CD4-positive, alpha-beta T cell (primary cell): ENCODE measurements around the gene FAM193B. TPM values are rescaled to one million over a fixed set of nuclear protein-coding genes. Genes with fewer than 3 reads are reported as not detected.

Experiments used
- ATAC-seq: fragments of 200-7000 bp; cut with Tn5 transposase; one replicate; pipeline ENCODE4 v1.10.0; 2022; ENCODE audit warnings: mild to moderate bottlenecking; ENCODE audit not compliant: poor library complexity
- CTCF ChIA-PET: fragments of 350-600 bp; sonication (Branson Sonifier 250); formaldehyde crosslinking; loops from one replicate; lab custom pipeline; 2021; ENCODE audit warnings: antibody characterized with exemption, inconsistent platforms; lab: Charles Lee
- POLR2A ChIA-PET: fragments of 350-600 bp; sonication (Branson Sonifier 250); formaldehyde crosslinking; loops from one replicate; lab custom pipeline; 2021; ENCODE audit warnings: antibody characterized with exemption, inconsistent platforms; lab: Charles Lee
- DNase-seq, 14 experiments: peaks; one replicate each; pipeline ENCODE4 v3.0.0-alpha.2; 2013 to 2020; ENCODE audit warnings: mixed read lengths in 2 of 14
- H3K27ac ChIP-seq, 2 donors: one replicate each; pipeline versions ENCODE4 v1.5.1 to v1.7.0; 2013; ENCODE audit warnings: low read length in 2 of 2, low read depth in 1 of 2, mild to moderate bottlenecking in 1 of 2
- H3K27me3 ChIP-seq, 2 experiments: 1 replicate in 1 of 2; 2 replicates in 1 of 2; pipeline versions ENCODE4 v1.6.1 to v1.7.0; 2013; ENCODE audit warnings: low read length in 2 of 2, control low read depth in 1 of 2, mild to moderate bottlenecking in 1 of 2, moderate library complexity in 1 of 2; ENCODE audit not compliant: insufficient read depth in 2 of 2, control insufficient read depth in 1 of 2
- H3K36me3 ChIP-seq: one replicate; pipeline ENCODE4 v1.6.1; 2013; ENCODE audit warnings: low read length, control low read depth; ENCODE audit not compliant: insufficient read depth
- H3K4me1 ChIP-seq: one replicate; pipeline ENCODE4 v1.6.1; 2013; ENCODE audit warnings: low read length, control low read depth; ENCODE audit not compliant: insufficient read depth
- H3K4me3 ChIP-seq: one replicate; pipeline ENCODE4 v1.5.1; 2013; ENCODE audit warnings: mild to moderate bottlenecking, low read length, moderate library complexity
- H3K9me3 ChIP-seq, 2 experiments: 1 replicate in 1 of 2; 2 replicates in 1 of 2; pipeline versions ENCODE4 v1.6.1 to v1.7.0; 2013; ENCODE audit warnings: low read length in 2 of 2, mild to moderate bottlenecking in 2 of 2, control low read depth in 1 of 2, moderate library complexity in 1 of 2; ENCODE audit not compliant: control insufficient read depth in 1 of 2, insufficient read depth in 1 of 2
- H3K27ac Mint-ChIP-seq: one replicate; pipeline ENCODE4 v1.8.0; 2020; ENCODE audit warnings: mixed read lengths
- H3K27me3 Mint-ChIP-seq: one replicate; pipeline ENCODE4 v1.8.0; 2021; ENCODE audit warnings: mixed read lengths
- H3K36me3 Mint-ChIP-seq: one replicate; pipeline ENCODE4 v1.8.0; 2021; ENCODE audit warnings: low read depth, mixed read lengths
- H3K4me1 Mint-ChIP-seq: one replicate; pipeline ENCODE4 v1.8.0; 2021; ENCODE audit warnings: low read depth, mixed read lengths
- H3K4me3 Mint-ChIP-seq: one replicate; pipeline ENCODE4 v1.8.0; 2020; ENCODE audit warnings: mild to moderate bottlenecking, mixed read lengths
- H3K9me3 Mint-ChIP-seq: one replicate; pipeline ENCODE4 v1.8.0; 2020; ENCODE audit warnings: mixed read lengths
- CTCF ChIP-seq: fragments of 200-600 bp; IDR thresholded peaks from one replicate; pipeline ENCODE4 v1.8.0; 2022; ENCODE audit warnings: antibody characterized with exemption, mild to moderate bottlenecking
- intact Hi-C, 2 experiments: fragments of 100-400 bp; cut with DNase I in 1 of 2; cut with micrococcal nuclease in 1 of 2; formaldehyde crosslinking; loops; one replicate each; pipeline versions ENCODE4 v1.15.1 to v1.9.0; 2023 to 2025; cut with DNase I, micrococcal nuclease
- total RNA-seq, 174 experiments: library from RNA in 2 of 174; stranded (reverse) in 2 of 174; gene quantifications; one replicate each; pipeline ENCODE4 v1.2.3 and lab custom pipeline; 2021 to 2026

The FAM193B gene
- total RNA-seq, 2 experiments from 2014 or later, result 150 to 155 TPM

GRCh38 chr5:177526191-177526590 is 28.2 kb downstream of the FAM193B start:
- H3K27ac ChIP-seq, result no peak overlapping the region
- ChIA-PET CTCF (no interaction called here), POLR2A (no interaction called here)
- Mint-ChIP-seq H3K36me3 (peaks cover 14% of the 10 kb centered on the region), H3K27ac (no peak overlapping the region), H3K27me3 (no peaks in the 10 kb centered on the region), H3K4me1 (peaks cover 10% of the 10 kb centered on the region), H3K4me3 (no peak overlapping the region), H3K9me3 (no peaks in the 10 kb centered on the region)
- H3K9me3 ChIP-seq, result no peaks in the 10 kb centered on the region
- no peak for ATAC-seq
- intact Hi-C loops, result no loop called here
- H3K4me3 ChIP-seq, result no peak overlapping the region
- peaks cover 7% of the 10 kb centered on the region for H3K4me1 ChIP-seq
- H3K36me3 ChIP-seq, result peaks cover 81% of the 10 kb centered on the region
- DNase-seq, result no peak
- no peak for TF ChIP-seq CTCF
- no peaks in the 10 kb centered on the region for H3K27me3 ChIP-seq

- no peak overlapping the region for H3K27ac ChIP-seq
- H3K27ac Mint-ChIP-seq, result no peak overlapping the region
- peaks cover 18% of the 10 kb centered on the region for H3K4me1 Mint-ChIP-seq
- peaks cover 17% of the 10 kb centered on the region for H3K4me1 ChIP-seq
- ChIA-PET POLR2A (no interaction called here), CTCF (no interaction called here)
- ATAC-seq (no peak), DNase-seq (no peak)
- no peak overlapping the region for H3K4me3 ChIP-seq
- no peaks in the 10 kb centered on the region for H3K27me3 ChIP-seq
- peaks cover 83% of the 10 kb centered on the region for H3K36me3 ChIP-seq
- H3K4me3 Mint-ChIP-seq, result no peak overlapping the region
- intact Hi-C loops, result no loop called here
- H3K36me3 Mint-ChIP-seq, result peaks cover 14% of the 10 kb centered on the region
- no peaks in the 10 kb centered on the region for H3K9me3 ChIP-seq
- no peaks in the 10 kb centered on the region for H3K9me3 Mint-ChIP-seq
- H3K27me3 Mint-ChIP-seq, result no peaks in the 10 kb centered on the region
- TF ChIP-seq CTCF, result no peak
These were observed 29.3 kb downstream of the FAM193B start for GRCh38 chr5:177524941-177525655.

GRCh38 chr5:177524539-177524900 is 29.8 kb downstream of the FAM193B start:
- ATAC-seq (no peak), DNase-seq (no peak)
- ChIA-PET CTCF (no interaction called here), POLR2A (no interaction called here)
- H3K9me3 ChIP-seq, result no peaks in the 10 kb centered on the region
- H3K4me1 Mint-ChIP-seq, result peaks cover 24% of the 10 kb centered on the region
- H3K27me3 ChIP-seq, result no peaks in the 10 kb centered on the region
- H3K4me3 ChIP-seq, result no peak overlapping the region
- no peak overlapping the region for H3K4me3 Mint-ChIP-seq
- H3K36me3 ChIP-seq, result peaks cover 80% of the 10 kb centered on the region
- no peak for TF ChIP-seq CTCF
- H3K4me1 ChIP-seq, result peaks cover 17% of the 10 kb centered on the region
- no peaks in the 10 kb centered on the region for H3K9me3 Mint-ChIP-seq
- H3K27me3 Mint-ChIP-seq, result no peaks in the 10 kb centered on the region
- intact Hi-C loops, result no loop called here
- no peak overlapping the region for H3K27ac Mint-ChIP-seq
- H3K27ac ChIP-seq, result no peak overlapping the region
- H3K36me3 Mint-ChIP-seq, result peaks cover 19% of the 10 kb centered on the region
